GM11168 (cell line): ENCODE results near the gene SV2C.

ENCODE experiments used
- in situ Hi-C: fragments of 300-500 bp; cut with MboI; formaldehyde crosslinking; loops from one replicate; pipeline ENCODE4 v1.12.0; 2022; ENCODE audit warnings: low sequenced_read_pairs; ENCODE audit not compliant: unreplicated experiment

The SV2C gene

GRCh38 chr5:76393035-76393680 is 310.0 kb downstream of the SV2C start:
- in situ Hi-C loops, result no loop called here

GRCh38 chr5:76397200-76397599 is 314.0 kb downstream of the SV2C start:
- in situ Hi-C loops, result no loop called here

GRCh38 chr5:76399268-76399667 is 316.1 kb downstream of the SV2C start:
- in situ Hi-C loops, result no loop called here

- in situ Hi-C loops, result no loop called here
Observed at GRCh38 chr5:76400466-76400865, 317.3 kb downstream of the SV2C start.

- in situ Hi-C loops, result no loop called here
Observed at GRCh38 chr5:76401801-76402250, 318.6 kb downstream of the SV2C start.

GRCh38 chr5:76402251-76402885 is 319.2 kb downstream of the SV2C start:
- in situ Hi-C loops, result no loop called here

GRCh38 chr5:76402886-76403765 is 319.9 kb downstream of the SV2C start, which contains the start of gene IQGAP2:
Gene IQGAP2, plus strand, starts transcription at chr5:76403285. Its CDS starts 261 bp downstream, at chr5:76403546.
- in situ Hi-C loops, result no loop called here
